Hematopoietic multipotent progenitor cell (in vitro differentiated cells): ENCODE measurements around the gene SPINK5. TPM values are rescaled to one million over a fixed set of nuclear protein-coding genes. Genes with fewer than 3 reads are reported as not detected.
A peak's percentile ranks its signal among the peaks of the same experiment; 100 is the strongest.

ENCODE experiments used
- DNase-seq, 3 donors: peaks; one replicate each; pipeline ENCODE4 v3.0.0-alpha.2; 2011 to 2015; ENCODE audit warnings: low read depth in 2 of 3, low spot score in 2 of 3
- total RNA-seq: library from RNA; depleted of rRNA; stranded (reverse); fragments of >200 nt; gene quantifications from one replicate; pipeline ENCODE4 v1.2.3, GENCODE V29; 2012

Gene SPINK5
- total RNA-seq, 1 donor: not detected

DNA sequence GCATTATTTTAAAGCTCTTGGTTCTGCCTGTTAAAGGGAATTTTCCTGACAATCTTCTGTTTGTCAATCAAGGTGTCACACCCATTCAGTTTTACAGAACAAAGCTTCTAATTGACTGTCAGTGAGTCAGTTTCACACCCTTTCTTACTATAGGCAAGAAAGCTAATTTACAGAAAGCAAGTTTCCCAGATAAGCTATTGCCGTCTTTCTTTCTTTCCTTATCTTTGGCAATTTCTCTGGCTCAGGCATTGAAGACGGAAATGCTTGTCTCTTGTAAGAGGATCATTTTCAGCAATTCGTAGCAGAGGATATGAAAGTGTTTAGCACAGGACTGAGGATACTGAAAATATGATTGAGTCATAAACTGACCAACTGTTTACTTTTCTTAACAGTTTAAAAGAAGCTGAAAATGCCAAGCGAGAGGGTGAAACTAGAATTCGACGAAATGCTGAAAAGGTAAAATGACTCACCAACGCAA lies 27.0 kb downstream of the SPINK5 start:
- no peak for DNase-seq

DNA sequence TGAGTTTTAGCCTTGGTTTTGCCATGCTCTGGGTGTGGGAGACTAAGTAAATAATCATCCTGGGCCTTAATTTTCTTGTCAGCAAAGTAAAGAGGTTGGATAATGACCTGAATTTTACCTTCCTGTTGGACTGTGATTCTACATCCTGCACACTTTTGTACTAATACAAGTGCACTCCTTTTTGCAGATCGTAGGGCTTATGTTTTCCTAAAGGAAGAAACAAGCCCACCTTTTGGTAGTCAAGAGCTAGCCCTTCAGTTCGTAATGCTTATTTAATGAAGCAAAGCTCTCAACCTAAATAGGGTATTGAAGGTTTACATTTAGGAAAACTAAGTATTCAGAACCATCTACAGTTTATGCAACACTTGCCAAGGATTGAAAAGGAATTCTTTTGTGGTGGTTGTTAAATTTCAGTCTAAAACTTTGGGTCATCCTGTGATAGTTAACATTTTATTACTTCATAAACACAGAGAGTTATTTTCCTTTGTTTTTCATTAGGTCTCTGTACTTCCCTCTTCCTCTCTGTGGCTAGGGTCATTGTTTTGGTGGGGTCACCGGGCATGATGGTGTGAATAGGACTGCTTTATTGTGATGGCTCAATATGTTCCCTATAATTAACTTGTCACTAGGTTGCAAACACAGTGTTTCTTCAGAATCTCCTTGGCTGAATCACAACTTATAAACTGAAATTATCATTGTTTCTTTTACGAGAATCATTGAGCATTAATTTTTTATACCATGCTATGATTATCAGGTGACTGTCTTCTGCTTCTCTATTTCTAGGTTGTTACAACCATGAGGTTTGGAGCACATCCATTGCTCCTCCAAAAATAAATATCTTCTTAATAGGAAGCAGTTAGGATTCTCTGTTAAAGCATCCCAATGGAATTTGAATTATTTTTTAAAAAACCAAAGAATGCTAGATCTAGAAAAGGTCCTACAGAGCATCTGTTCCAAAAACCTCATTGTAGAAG lies 28.5 kb downstream of the SPINK5 start:
- DNase-seq: no peak

DNA sequence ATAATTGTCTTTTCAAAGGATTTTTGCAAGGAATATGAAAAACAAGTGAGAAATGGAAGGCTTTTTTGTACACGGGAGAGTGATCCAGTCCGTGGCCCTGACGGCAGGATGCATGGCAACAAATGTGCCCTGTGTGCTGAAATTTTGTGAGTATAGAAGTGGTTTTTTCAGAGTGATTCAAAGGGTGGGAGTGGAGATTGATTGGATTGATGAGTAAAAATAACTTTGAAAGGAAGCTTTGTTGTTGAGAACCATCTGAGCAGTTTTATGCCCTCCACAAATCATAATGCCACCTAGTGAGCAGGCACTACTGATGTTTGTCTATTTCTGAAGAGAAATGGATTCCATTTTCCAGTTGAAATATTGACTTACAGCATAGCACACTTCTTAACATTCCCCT lies 30.6 kb downstream of the SPINK5 start:
- no peak for DNase-seq

DNA sequence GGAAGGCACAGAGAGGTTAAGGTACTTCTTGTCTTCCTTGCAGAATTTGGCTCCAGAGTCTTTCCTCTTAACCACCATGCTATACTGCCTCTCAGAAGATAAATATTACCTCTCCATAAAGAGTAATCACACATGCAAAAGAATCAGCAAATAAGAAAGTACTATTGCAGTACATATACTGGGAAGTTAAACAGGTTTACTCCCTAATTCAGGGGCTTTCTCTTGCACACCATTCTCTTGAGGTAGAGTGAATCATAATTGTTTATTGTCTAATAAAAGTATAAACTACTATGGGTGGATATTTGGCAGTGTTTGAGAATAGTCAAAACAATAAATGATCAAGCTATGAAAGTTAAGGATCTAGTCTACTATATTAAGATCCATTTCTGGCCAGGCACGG lies 40.4 kb downstream of the SPINK5 start:
- DNase-seq: no peak

DNA sequence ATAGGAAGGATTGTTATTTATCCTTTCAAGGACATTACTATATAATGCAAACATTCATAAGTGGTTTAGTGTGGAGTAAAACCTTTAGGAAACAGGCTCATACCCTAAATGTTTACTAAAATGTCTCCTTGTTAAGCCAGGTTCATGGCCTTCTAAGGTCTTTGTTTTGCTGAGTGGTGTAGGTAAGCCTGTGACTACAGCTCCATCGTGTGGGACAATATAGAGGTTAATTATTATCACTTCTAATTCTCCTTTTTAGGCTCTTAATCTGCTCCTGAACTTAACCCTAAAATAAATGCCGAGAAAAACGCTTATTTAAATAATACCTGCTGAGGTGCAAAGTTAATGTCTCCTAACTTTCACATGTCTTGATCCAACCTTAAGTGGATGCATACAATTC lies 43.8 kb downstream of the SPINK5 start:
- DNase-seq: no peak

DNA sequence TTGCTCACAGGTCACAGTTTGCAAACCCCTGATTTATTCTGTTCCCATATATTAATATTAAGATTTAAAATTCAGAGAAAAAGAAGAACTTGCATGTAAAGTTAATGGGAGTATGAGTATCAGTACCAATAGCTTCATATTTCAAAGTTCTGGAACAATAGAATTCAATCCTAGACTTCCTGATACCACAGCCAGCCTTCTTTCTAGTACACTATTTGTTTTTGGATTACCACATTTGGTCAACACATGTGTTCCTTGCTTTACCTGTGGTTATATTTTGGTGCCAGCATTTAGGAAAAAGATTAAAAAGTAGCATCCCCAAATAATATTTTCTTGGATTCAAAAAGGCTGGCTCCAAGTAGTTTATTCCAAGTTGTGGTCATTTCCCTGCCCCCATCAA lies 49.5 kb downstream of the SPINK5 start:
- DNase-seq: no peak

DNA sequence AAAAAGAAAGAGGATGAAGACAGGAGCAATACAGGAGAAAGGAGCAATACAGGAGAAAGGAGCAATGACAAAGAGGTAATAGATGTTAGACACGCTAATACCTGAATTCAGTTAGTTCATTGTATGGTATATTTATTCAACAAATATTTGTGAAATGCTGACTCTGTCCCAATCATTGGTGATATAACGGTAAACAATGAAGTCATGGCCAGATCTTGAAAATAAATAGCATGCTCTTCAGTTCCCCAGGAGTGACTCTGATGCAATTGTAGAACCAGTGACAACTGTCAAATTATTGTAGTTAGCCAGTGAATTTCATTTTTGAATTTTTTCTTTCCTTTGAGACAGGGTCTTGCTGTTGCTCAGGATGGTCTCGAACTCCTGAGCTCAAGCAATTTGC lies 56.5 kb downstream of the SPINK5 start:
- DNase-seq: no peak

DNA sequence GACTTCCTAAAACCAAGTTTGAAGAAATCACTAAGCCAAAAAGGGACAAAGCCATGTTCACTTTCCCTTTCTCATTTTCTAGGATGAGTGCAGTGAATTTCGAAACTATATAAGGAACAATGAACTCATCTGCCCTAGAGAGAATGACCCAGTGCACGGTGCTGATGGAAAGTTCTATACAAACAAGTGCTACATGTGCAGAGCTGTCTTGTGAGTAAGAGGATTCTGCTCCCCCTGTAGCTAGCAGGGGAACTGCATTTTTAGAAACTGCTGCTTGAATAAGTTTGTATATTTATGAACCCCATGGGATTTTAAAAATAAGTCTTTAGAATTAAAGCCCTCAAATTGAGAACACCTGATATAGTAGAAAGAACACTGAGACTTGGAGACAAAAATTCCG lies 61.9 kb downstream of the SPINK5 start:
- DNase-seq: peak in 1 of 3 donors; percentile 6

DNA sequence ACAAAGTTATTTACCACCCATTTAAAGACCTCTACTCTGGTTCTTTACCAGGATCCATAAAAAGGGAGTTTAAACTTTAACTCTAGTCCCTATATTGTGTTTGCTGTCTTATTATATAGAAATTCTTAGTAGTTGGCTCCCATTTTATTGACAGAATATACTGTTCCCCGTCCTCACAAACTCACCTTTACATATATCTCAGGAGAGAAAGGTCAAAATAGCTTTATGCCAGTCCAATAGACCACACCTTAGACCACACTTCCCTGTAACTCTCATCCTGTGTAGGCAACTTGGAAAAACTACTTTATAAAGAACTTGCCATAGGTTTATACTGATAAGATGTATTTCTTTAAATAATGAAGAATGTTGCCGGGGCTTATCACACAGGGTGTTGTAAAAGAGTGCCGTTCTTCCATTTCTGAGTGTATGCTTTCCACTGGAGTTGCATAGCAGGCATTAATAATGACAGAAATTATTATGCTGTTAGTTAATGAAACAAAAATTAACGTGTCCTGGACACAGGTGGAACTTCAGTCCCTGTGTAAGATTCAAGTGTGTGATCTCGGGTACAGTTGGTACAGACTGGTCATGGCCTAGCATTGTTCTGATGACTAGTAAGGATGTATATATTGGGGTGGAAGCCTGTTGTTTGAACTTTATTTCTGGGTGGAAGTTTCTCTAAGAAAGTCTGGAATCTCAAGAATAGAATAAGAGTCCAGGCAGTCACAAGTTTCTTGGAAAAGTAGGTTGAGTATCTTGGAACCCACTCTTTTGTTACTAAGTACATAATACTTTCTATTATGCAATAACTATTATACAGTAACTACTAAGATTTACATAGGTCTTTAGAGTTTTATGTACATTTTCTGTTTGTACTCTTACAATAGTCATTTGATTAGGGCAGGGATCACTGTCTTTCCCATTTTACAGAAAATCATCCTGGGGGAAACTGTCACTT lies 71.6 kb downstream of the SPINK5 start:
- DNase-seq: no peak

DNA sequence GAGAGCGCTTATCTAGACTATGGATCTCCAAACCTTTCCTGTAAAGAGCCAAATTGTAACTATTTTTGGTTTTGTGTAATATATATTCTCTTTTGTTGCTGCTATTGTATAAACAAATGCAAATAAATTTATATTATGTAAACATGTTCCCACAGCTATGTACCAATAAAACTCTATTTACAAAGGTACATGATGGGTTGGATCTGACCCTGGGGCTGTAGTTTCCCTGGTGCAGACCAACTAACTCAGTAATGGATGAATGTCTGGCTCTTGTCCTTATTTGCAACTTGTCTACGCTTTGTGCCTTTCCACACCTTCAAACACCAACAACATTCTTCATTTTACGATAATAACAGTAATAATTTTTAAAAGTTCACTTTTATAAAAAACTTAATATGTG lies 77.1 kb downstream of the SPINK5 start:
- no peak for DNase-seq

DNA sequence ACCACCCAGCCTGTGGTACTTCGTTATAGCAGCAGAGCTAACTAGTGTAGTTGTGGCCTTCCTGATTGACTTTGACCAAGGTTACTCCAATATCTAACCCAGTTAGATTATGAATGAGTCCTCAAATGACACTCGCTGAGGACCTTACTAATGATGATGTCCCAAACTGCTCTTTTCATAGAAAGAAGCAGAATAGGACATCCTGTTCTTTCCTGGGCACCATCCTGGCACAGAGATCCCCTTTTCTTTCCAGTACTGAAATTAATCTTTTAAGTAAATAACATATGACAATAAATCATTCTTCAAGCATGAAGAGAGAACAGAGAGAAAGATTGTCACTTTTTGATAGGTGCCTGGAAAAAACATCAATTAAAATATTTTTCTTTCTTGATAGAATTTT lies 77.9 kb downstream of the SPINK5 start:
- DNase-seq: no peak

DNA sequence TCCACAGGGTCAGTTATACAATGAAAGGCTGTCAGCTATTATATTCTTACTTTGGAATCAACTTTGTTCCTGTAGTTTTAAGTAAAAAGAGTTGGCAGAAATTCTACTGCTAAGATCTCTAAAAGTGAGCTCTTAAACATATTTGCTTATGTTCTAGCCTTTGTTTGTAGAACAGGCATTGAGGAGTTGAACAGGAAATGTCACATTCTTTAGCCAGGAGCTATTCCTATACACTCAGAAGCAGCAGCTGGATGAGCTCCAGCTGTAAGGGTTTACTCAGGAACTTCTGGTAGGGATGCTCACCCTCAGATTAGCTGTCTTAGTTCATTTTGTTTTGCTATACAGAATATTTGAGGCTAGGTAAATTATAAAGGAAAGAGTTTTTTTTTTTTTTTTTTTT lies 82.1 kb downstream of the SPINK5 start:
- DNase-seq: no peak

DNA sequence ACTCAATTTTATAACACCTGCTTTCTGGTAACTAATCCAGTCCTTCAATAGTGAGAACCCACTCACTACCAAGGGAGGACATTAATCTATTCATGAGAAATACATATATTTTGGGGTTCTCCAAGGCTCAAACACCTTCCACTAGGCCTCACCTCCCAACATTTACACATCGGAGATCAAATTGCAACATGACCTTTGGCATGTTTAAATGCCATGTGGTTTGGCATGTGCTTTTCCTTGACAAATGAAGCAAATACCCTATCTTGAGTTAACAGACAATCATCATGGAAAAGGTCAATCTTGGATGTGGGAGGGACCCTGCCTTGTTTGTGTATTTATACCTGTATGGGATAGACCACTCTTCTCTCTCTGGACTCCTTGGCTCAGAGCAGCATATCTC lies 82.7 kb downstream of the SPINK5 start:
- DNase-seq: no peak

DNA sequence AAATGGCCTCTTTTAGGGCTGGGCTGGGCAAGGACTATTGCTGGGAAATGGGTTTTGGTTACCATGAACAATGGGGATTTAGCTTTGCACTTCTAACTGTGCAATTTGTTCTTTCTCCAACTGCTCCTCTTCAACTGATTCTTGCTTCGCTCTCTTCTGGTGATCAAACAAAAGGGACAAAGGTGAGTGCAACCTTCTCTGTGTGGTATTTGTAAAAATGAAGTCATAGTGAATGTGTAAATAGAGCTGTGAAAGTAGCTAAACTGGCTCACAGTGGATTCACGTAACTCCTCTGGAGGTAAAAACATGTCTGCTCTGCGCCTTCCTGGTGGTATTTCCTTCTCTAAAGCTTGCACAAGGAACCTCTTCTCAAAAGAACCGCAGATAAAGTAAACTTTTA lies 83.6 kb downstream of the SPINK5 start:
- DNase-seq: no peak

DNA sequence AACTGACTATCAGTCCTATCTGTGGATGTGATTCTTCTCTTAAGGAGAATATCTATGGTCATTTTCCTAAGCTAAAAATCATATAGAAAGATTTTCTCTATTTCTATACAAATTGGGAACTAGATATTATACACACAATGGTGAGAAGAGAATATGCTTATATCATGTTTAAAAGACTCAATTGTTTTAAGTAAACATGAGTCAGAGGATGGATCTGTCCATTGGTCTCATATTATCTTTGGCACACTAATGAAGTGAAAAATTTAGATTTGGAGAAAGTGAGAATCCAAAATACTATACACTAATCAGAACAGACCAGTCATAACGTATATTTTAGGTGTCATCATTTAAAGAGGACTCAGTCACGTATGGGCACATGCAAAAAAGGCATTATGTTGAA lies 88.1 kb downstream of the SPINK5 start:
- no peak for DNase-seq

DNA sequence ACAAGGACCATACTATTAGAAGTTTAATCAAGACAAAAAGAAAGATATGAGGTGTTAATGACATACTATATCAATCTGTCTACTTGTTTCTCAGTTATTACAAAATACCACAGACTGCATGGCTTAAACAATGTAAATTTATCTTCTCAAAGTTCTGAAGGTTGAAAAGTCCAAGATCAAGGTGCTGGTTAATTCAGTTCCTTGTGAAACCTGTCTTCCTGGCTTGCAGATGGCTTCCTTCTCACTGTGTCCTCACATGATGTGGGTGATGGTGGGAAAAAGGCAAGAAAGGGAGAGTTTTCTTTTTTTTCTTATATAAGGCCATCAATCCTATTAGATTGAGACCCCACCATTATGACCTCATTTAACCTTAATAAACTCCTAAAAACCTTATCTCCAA lies 89.0 kb downstream of the SPINK5 start:
- no peak for DNase-seq

DNA sequence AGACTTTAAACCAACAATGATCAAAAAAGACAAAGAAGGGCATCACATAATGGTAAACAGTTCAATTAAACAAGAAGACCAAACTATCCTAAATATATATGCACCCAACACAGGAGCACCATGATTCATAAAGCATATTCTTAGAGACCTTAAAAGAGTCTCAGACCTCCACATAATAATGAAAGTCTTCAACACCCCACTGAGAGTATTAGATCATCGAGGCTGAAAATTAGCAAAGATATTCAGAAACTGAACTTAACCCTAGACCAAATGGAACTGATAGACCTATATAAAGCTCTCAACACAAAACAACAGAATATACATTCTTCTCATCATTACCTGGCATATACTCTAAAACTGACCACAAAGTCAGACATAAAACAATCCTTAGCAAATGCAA lies 92.8 kb downstream of the SPINK5 start:
- no peak for DNase-seq

DNA sequence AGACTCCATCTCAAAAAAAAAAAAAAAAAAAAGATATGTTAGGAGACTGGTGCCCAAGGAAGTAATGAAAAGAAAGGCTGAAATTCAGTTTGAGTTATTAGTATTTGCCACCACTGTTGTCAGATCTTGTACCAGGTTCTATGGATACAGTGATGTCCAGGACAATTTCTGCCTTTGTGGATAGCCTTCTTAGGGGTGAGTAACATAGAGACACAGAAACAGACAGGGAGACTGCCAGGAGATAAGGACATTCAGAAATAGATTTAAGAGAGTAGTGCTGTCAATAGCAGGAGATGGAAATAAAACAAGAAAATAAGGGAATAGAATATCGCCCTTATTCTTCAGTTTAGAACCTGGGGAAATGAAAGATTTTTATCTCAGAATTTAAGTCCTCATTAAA lies 98.3 kb downstream of the SPINK5 start:
- no peak for DNase-seq

DNA sequence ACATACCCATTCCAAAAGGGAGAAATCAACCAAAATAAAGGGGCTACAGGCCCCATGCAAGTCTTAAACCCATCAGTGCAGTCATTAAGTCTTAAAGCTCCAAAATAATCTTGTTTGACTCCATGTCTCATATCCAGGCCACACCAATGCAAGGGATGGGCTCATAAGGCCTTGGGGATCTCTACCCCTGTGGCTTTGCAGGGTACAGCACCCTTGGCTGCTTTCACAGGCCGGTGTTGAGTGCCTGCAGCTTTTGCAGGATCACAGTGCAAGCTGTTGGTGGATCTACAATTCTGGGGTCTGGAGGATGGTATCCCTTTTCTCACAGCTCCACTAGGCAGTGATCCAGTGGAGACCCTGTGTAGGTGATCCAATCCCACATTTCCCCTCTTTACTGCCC lies 99.6 kb downstream of the SPINK5 start:
- no peak for DNase-seq

DNA sequence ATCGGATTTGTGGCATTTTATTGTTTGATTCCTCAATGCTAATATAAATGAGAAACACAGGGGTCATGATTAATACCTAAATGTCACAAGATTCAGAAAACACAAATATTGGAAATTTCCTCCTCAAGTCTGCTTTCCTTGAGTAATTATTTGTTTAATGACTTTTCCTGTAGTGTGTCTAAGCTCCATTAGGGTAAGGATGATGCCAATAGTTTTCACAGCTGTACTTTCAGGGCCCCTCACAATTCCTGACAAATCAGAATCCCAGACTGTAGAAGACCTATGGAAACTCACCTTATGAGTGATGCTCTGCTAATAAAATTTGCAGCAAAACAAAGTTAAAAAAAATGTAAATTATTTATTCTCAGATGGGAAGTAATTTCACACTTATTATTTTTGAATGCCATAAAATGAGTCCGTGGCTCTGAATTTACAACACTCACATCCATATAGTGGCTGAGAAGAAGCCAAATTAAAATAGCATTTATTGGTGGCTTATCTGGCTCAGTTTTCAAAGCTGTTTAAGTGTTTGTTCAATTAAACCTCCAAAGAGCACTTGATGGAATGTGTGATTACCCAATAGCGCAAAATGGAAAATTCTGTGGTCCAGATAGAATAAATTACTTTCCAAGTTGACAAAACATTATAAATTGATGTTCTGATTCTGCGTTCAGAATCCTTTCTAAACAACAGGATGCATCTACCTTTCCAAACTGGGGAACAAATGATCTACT lies 102.9 kb downstream of the SPINK5 start:
- no peak for DNase-seq

DNA sequence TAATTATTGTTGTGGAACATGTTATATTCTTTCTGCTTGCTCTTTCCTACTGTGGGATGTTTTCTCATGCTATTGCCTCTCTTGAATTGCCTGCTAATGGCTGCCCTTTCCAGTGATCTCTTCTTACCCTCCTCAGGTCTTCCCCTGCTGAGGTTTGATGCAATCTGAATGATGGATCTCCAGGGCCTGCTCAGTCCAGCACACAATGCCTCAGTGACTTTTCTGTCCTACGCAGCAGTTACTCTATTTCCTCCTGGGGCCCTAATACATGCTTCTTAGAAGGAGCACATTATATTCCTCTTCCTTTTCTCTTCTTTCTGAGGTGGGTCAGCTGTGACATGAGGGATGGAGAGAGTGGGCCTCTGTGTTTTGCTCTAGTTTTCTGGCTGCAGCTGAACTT lies 104.5 kb downstream of the SPINK5 start, which contains the start of gene SPINK14:
Gene SPINK14 (plus strand): TSS at position 301 of the 400 bp plus-strand sequence. CDS start 1,187 bp downstream, outside the sequence.
- DNase-seq: no peak
